Endothelial cell of hepatic sinusoid (primary cell): ENCODE data around the gene GABARAPL2.
"Not testable (repeated sequence)": the region's sequence is repeated elsewhere in the genome, so short reads cannot be mapped to it uniquely, and the experiment has no call there.

ENCODE experiments used
- in situ Hi-C: cut with HindIII; loops from 2 replicates; pipeline ENCODE4 v1.10.0; 2017; ENCODE audit warnings: low sequenced_read_pairs

GABARAPL2 gene, protein sequence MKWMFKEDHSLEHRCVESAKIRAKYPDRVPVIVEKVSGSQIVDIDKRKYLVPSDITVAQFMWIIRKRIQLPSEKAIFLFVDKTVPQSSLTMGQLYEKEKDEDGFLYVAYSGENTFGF

DNA sequence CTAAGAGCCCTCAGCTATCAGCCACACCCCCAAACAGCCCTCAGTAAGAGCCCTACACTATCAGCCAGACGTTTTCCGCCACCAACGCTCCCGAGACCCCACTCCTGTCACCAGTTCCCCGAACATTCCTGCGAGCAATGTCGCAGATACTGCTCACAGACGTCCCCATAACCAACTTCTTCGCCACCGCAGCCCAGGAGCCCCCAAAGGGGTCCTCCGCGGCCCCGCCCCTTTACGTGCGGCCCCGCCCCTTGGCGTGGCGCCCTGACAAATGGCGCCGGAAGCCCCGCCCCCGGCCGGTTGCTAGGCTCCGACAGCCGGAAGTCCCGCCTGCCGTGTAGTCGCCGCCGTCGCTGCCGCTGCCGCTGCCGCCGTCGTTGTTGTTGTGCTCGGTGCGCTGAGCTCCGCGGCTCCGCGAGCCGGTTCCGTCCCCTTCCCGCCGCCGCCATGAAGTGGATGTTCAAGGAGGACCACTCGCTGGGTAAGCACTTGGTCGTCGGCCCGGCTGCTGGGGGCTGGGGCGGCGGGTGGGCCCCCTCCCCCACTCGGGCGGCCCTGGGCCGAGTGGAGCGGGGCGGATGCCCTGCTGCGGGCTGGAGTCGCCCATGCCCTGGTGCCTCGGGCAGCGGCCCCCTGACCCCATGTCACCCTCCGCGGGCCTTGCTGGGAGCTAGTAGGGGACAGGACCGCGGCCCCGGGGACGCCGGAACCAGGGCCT is at the start of gene GABARAPL2:
Gene GABARAPL2 (plus strand): TSS at position 340 of the 718 bp plus-strand sequence. CDS start 108 bp downstream, at position 448.
- in situ Hi-C loops = no loop called here

DNA sequence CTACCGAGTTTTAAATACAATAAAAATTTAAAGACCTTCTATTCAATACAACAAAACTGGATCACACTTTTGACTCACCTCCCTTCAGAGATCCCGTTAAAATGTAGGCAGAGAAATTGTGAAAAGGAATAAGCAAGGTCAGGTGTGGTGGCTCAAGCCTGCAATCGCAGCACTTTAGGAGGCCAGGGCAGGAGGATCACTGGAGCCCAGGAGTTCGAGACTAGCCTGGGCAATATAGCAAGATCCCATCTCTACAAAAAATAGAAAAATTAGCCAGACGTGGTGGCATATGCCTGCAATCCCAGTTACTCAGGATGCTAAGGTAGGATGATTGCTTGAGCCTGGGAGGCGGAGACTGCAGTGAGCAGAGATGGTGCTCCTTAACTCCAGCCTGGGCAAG is 47.0 kb upstream of the GABARAPL2 start:
- in situ Hi-C loops = no loop called here

DNA sequence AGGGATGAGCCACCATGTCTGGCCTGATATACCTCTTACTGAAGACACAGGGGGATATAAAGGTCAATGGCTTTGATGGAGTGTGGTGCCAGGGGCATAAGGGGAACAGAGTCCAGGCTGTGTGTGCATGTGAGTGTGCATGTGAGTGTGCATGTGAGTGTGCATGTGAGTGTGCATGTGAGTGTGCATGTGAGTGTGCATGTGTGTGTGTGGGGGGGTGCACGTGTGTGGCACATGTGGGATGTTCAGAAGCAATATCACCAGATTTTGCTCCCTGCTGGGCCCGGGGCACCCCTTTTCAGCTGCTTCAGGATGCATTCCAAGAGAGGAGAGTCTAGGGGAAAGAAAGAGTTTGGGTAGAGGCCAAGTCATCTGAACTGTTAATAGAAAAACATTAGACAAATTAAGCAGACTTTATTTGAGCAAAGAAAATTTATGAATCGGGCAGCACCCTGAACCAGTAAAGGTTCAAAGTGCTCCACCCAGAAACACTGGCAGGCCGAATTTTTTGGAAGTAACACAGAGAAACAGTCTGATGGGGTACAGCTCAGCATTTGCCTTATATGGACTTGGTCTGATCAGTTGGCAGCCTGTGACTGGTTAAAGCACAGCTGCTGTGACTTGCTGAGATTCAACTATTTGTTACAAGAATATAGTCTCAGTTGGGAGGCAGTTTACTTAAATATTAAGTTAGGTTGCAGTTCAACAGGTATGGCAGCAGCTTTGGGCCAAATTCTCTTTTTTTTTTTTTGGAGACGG is 40.0 kb upstream of the GABARAPL2 start:
- in situ Hi-C loops = no loop called here

DNA sequence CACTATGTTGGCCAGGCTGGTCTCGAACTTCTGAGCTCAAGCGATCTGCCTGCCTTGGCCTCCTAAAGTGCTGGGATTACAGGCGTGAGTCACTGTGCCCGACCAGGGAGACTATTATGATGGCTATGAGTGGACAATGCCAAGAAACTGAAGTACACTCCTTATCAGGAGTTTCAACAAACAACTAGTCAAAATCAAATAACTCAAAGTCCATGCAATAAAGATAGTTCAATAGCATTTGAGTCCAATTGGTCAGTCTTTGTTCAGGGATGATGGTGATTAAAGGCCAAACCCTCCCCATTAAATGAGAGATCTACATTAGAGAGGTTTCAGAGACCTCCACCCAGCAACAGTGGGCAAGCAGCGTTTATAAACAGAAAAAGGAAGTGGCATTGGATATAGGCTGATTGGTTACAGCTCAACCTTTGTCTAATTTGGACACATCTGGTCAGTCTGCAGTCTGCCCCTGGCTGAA is 38.3 kb upstream of the GABARAPL2 start:
- in situ Hi-C loops = no loop called here

DNA sequence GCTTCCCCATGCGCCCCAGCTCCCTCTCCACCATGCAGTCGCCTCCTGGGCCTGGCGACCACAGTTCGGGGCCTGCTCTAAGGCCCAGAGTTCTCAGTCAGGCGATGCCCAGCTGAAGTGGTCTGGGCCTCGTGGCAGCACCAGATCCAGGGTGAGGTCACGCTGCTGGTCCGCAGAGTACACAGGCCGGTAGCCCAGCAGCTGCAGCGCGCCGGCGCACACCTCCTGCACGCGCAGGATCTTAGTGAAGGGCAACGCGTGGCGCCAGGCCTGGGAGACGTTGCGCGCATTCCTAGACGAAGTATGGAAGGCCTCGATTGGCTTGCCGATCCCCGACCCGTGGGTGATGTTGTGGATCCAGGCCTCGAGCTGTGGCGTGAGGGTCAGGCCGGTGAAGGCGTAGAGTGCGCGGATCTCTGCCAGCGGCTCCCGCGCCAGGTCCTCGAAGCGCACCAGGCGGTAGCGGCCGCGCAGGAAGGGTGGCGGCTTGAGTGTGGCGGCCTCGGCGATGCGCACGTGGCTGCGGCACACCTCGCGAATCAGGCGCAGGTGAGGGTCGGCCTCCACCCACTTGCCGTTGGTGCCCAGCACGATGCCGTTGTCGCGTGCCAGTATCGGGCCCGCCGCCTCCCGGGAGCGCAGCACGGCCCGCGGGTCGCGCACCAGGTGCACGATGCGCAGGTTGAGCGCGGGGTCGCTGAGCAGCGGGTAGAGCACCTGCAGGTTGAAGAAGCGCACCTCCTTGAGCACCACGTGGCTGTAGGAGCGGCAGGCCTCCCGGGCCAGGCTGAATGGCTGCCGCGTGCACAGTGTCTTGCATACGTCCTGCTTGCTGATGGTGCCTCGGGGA is 36.9 kb upstream of the GABARAPL2 start:
- in situ Hi-C loops = no loop called here

DNA sequence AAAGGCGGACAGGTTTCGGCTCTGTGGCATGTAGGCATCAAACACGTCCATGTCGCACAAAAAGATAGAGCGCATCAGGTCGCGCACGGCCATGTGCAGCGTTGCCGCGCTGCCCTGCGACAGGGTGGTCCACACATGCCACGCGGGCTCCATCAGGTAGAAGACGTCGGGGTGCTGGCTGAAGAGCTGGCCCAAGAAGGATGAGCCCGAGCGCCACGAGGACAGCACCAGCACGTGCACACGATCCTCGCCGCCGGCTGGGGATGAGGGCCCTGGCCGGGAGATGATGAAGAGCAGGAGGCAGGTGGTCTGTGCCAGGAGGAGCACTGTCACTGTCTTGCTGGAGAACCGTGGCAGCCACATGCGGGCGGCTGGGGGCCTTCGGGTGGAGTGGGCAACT is 36.2 kb upstream of the GABARAPL2 start:
- in situ Hi-C loops = no loop called here

DNA sequence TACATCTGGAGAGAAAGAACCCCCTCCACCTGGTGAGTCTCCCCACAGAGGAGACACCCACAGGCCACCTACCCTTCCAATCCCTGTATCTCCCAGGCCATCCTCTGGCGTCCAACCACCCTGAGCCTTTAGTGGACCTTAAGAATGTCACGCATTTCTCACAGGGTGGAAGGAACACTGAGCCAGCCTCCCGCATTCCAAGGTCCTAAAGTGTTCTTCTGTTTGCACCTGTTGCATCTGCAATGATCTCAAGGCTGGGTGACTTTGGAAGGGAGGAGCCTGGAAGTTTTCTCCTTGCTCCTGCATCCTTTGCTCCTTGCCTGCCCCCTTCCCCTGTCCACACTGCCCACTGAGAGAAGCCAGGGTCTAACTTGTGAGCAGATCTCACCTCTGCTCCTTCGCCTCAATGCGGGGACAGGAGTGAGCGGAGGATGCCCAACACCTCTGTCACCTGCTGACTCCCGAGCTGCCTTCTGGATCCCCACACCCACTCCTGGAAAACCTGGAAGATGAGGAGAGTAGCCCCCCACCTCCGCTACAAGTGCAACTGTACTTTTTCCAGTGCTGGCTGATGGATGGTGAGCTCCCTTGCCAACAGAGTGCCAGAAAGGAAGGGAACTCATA is 33.9 kb upstream of the GABARAPL2 start:
- in situ Hi-C loops = no loop called here

GRCh38 chr16:75532791-75533190 is 33.4 kb upstream of the GABARAPL2 start:
- in situ Hi-C loops = no loop called here

GRCh38 chr16:75534560-75535205 is 31.5 kb upstream of the GABARAPL2 start:
- in situ Hi-C loops = no loop called here

- in situ Hi-C loops = no loop called here
Measured at GRCh38 chr16:75535211-75535843, 30.9 kb upstream of the GABARAPL2 start.

GRCh38 chr16:75535901-75536300 is 30.3 kb upstream of the GABARAPL2 start, which contains the start of gene CHST5:
Gene CHST5, minus strand, starts transcription at chr16:75536108. Its CDS starts 5,724 bp downstream, at chr16:75530384.
- in situ Hi-C loops = no loop called here

DNA sequence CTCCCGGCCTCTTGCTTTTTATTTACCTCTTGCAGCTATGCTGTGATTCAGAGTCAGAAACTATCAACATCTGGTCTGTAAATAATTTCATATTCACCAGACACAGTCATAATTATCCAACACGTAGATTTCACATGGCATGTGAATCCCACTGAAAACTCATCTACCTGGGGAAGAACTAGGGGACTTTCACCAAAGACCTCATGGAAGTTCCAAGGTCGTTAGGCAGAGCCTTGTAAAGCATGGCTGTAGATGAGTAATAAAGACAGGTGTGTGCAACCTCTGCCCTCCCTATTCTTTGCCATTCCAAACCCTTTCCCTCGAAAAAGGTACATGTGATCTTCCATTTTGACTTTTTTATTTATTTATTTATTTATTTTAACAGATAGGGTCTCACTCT is 28.4 kb upstream of the GABARAPL2 start:
- in situ Hi-C loops = no loop called here

- in situ Hi-C loops = not testable (repeated sequence)
Measured at GRCh38 chr16:75538882-75539565, 27.2 kb upstream of the GABARAPL2 start.

- in situ Hi-C loops = no loop called here
Measured at GRCh38 chr16:75541236-75541635, 24.9 kb upstream of the GABARAPL2 start.

DNA sequence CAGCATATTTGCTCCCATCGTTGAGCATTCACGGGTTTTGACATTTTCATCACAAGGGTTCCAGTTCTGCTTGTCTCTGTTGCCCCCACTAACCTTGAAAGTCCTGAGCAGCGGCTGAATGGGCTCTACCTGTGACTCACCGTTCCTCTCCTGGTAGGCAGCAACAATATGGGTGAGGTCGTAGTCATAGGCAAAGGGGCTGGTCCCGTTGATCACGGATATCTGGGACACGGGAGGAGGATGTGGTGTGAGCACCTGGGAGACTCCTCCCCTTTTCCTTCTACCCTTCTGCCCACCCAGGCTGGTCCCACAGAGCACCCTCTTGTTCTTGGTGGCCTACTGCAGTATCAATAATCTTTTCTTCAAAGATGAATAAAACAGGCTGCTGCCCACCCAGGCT is 23.7 kb upstream of the GABARAPL2 start:
- in situ Hi-C loops = not testable (repeated sequence)

DNA sequence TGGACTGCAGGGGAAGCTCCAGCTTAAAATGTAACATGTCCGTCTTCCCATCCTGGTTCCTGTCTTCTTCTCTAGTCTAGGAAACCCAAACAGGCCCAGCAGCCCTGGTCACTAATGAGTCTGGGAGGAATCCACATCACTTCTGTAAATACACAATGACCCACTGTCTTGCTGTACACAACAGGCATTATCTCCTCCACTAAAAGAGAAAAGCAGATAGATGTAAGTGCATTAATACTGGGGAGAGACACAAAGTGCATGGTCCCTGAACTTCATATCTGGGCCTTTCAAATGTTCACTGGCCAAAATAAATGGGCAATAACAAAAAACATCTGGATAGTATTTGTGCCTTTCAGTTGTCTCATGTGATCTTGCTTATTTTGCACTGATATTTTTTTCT is 20.3 kb upstream of the GABARAPL2 start:
- in situ Hi-C loops = not testable (repeated sequence)

DNA sequence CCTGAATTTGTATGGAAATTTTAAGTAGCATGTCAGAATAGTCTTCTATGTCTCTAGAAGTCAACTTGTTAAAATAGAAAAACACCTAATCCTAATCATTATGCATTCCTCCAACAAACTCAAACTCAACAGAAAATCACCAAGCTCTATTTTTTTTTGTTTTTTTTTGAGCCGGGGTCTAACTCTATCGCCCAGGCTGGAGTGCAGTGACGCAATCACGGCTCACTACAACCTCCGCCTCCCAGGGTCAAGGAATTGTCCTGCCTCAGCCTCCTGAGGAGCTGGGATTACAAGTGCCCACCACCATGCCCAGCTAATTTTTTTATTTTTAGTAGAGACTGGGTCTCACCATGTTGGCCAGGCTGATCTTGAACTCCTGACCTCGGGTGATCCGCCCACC is 19.9 kb upstream of the GABARAPL2 start:
- in situ Hi-C loops = no loop called here

DNA sequence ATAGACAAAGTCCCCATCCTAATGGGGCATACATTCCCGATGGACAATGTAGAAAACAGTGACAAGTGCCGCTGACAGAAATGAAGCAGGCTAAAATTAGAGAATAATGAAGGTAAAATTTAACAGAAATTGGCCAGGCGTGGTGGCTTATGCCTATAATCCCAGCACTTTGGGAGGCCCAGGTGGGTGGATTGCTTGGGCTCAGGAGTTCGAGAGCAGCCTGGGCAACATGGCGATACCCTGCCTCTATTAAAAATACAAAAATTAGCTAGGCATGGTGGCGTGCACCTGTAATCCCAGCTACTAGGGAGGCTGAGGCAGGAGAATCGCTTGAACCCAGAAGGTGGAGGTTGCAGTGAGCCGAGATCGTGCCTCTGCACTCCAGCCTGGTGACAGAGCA is 17.7 kb upstream of the GABARAPL2 start:
- in situ Hi-C loops = not testable (repeated sequence)

DNA sequence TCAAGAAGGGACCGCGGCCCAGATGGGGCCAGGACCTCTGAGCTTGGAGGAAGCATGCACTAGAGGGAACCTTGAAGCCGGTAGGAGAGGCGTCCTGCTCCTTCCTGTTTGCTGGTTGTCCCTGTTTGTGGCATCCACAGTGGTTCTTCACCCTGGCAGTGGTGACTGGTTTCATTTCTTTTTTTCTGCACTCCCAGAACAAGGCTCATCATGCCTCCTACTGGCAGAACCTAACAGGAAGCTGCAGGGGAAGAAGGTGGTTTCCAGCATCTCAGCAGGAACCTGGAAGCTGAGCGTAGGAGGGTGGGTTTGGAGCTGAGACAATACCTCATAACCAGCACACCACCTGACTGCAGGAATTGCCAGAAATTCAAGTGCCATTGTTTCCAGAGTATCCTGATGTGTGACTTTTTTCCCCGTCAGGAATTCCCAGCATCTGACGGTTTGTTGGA is 15.9 kb upstream of the GABARAPL2 start:
- in situ Hi-C loops = no loop called here
